ENCODE measurements around the gene LLGL1. TPM values are rescaled to one million over a fixed set of nuclear protein-coding genes. Genes with fewer than 3 reads are reported as not detected.

The LLGL1 gene
- total and polyA plus RNA-seq, 5 donors: 8.6 to 13.9 (median 12.0) TPM

GRCh38 chr17:18217412-18218015 lies 7.9 kb upstream of the LLGL1 start:
- 8% methylated on average over 6 of the region's 6 CpGs for WGBS
- Histone ChIP-seq H3K4me3 (ENCODE audit: low read length) (no peak overlapping the region), H3K9me3 (ENCODE audit: control insufficient read depth, low read length) (no peaks in the 10 kb centered on the region), H3K4me1 (ENCODE audit: control insufficient read depth, insufficient read depth, low read length) (no peaks in the 10 kb centered on the region), H3K27me3 (ENCODE audit: control insufficient read depth, insufficient read depth) (no peaks in the 10 kb centered on the region), H3K27ac (ENCODE audit: low read length) (no peak overlapping the region)
- intact Hi-C loops (cut with DNase I): loop anchor here in 2 of 4 donors (10.0 kb wide), 2 partner anchors 73 to 97 kb away; partner anchors contain the start of genes SMCR8 (in 1 of the 2) and TOP3A (in 1 of the 2)
- ATAC-seq (peak; percentile 81 to 86), DNase-seq (peak; percentile 74 to 90 (median 89))

DNA sequence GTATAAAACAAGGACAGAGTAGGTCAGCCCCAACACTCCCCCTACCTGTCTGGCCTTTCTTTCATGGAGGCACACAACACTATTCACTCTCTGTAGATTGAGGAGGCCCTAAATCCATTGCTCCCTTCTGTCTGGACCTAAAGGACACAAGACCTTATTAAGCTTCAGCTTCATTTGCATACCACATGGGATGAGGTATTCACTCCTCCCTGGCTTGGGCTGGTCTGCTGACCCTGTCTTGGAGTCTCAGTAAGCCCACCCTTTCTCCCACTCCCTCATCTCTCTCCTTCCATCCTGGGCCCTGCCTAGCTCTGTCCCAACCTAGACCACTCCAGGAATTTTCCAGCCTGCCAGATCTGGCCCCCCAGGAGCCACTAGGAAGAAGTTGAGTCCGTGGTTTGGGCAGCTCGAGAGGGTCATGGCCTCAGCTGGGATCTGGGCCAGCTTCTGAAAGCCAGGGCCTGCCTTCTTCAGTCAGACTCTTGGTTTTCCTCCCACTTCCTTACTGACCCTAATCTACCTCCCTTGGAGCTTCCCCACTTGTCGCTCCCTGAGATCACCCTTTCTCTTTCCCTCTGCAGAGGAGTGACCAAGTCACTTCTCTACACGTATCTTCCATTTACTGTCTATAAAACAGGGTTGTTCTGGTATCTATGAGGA lies 6.5 kb upstream of the LLGL1 start:
- DNase-seq (peak; percentile 53 to 86 (median 85)), ATAC-seq (peak; percentile 49 to 62)
- Histone ChIP-seq H3K9me3 (ENCODE audit: control insufficient read depth, low read length) (no peaks in the 10 kb centered on the region), H3K4me1 (ENCODE audit: control insufficient read depth, insufficient read depth, low read length) (no peaks in the 10 kb centered on the region), H3K4me3 (ENCODE audit: low read length) (no peak overlapping the region), H3K27ac (ENCODE audit: low read length) (no peak overlapping the region), H3K27me3 (ENCODE audit: control insufficient read depth, insufficient read depth) (no peaks in the 10 kb centered on the region)
- intact Hi-C loops (cut with DNase I): loop anchor here in 2 of 4 donors (10.0 kb wide), 2 partner anchors 74 to 96 kb away; partner anchors contain the start of genes SMCR8 (in 1 of the 2) and TOP3A (in 1 of the 2)
- 17% methylated on average over 4 of the region's 4 CpGs for WGBS

DNA sequence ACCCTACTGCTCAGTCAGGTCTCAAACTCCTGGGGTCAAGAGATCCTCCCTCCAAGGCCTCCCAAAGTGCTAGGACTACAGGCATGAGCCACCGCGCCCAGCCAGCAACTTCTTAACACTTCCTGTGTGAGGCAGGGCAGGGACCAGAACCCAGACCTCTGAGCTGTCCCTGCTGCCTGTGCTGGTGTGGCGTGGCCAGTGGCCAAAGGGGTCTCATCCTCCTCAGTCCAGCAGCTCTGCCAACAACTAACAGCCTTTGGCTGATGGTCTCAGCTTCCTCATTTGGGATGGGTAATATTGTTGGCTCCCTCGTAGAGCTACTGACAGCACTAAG lies 1.4 kb upstream of the LLGL1 start:
- 86% methylated on average over 4 of the region's 4 CpGs for WGBS
- Histone ChIP-seq H3K4me3 (ENCODE audit: low read length) (no peak overlapping the region), H3K4me1 (ENCODE audit: control insufficient read depth, insufficient read depth, low read length) (no peaks in the 10 kb centered on the region), H3K27ac (ENCODE audit: low read length) (peak overlapping the region; percentile 25), H3K27me3 (ENCODE audit: control insufficient read depth, insufficient read depth) (no peaks in the 10 kb centered on the region), H3K9me3 (ENCODE audit: control insufficient read depth, low read length) (no peaks in the 10 kb centered on the region)
- intact Hi-C loops (cut with DNase I): no loop called here
- DNase-seq (peak in 1 of 3 donors; percentile 67), ATAC-seq (no peak)

- intact Hi-C loops (cut with DNase I): no loop called here
- no peaks in the 10 kb centered on the region for H3K9me3 ChIP-seq (ENCODE audit: control insufficient read depth, low read length)
- DNase-seq (peak; percentile 60 to 81 (median 79)), ATAC-seq (peak; percentile 61 to 67)
- peak overlapping the region; percentile 62 for H3K27ac ChIP-seq (ENCODE audit: low read length)
- 38% methylated on average over 23 of the region's 23 CpGs for WGBS
- no peaks in the 10 kb centered on the region for H3K4me1 ChIP-seq (ENCODE audit: control insufficient read depth, insufficient read depth, low read length)
- H3K27me3 ChIP-seq (ENCODE audit: control insufficient read depth, insufficient read depth): no peaks in the 10 kb centered on the region
- peak overlapping the region; percentile 98 for H3K4me3 ChIP-seq (ENCODE audit: low read length)
These were observed 881 bp upstream of the LLGL1 start for GRCh38 chr17:18224387-18225120.

DNA sequence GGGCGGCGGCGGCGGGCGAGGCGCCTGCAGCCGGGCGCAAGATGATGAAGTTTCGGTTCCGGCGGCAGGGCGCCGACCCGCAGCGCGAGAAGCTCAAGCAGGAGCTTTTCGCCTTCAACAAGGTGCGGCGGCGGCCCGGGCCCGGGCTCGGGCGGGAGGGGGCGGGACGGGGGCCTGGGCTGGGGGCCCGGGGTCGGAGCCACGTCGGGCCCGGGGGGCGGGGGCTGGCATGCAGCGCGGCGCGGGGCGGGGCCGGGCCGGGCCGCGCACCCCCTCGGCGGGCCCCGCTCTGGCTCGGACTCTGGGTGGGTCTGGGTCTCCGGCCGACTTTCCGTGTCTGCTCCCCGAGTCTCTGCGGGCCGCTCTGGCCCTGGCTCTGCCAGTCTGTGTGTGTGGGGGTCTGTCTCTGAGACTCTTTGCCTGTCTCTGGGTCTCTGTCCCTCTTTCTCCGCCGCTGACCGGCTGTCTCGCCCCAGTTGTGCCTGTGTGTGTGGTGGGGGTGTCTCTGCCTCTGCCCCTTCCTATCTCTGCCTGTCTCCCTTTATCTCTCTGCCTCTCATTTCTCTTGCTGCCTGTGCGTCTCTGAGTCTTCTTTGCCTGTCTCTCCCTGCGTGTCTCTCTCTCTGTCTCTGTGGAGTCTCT lies 328 bp downstream of the LLGL1 start:
- no peaks in the 10 kb centered on the region for H3K4me1 ChIP-seq (ENCODE audit: control insufficient read depth, insufficient read depth, low read length)
- intact Hi-C loops (cut with DNase I): no loop called here
- H3K27me3 ChIP-seq (ENCODE audit: control insufficient read depth, insufficient read depth): no peaks in the 10 kb centered on the region
- no peak for DNase-seq
- H3K4me3 ChIP-seq (ENCODE audit: low read length): peak overlapping the region; percentile 98
- no peaks in the 10 kb centered on the region for H3K9me3 ChIP-seq (ENCODE audit: control insufficient read depth, low read length)
- peak in 1 of 2 donors; percentile 3 for ATAC-seq
- under 1% methylated on average over 56 of the region's 57 CpGs for WGBS
- H3K27ac ChIP-seq (ENCODE audit: low read length): no peak overlapping the region

GRCh38 chr17:18226284-18226945 lies 980 bp downstream of the LLGL1 start:
- 22% methylated on average over 16 of the region's 16 CpGs for WGBS
- intact Hi-C loops (cut with DNase I): no loop called here
- ATAC-seq (no peak), DNase-seq (no peak)
- Histone ChIP-seq H3K9me3 (ENCODE audit: control insufficient read depth, low read length) (no peaks in the 10 kb centered on the region), H3K27ac (ENCODE audit: low read length) (no peak overlapping the region), H3K27me3 (ENCODE audit: control insufficient read depth, insufficient read depth) (no peaks in the 10 kb centered on the region), H3K4me3 (ENCODE audit: low read length) (peak overlapping the region; percentile 98), H3K4me1 (ENCODE audit: control insufficient read depth, insufficient read depth, low read length) (no peaks in the 10 kb centered on the region)

DNA sequence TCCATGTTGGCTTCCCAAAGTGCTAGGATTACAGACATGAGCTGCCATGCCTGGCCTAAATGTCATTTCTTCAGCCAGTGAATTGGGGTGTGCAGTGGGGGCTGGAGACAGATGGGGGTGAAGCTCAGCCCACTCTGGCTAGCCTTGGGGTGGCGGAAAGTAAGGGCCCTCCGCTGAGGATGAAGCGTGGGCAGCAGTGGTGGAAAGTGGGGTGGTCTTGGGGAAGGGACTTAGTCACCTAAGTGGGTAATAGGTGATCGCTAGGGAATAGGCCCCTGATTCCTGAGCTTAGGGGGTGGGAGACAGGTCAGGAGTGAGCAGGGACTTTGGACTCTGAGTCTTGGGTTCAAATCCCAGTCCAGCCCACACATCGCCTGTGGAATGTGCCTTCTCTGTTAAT lies 2.2 kb downstream of the LLGL1 start:
- intact Hi-C loops (cut with DNase I): no loop called here
- ATAC-seq: no peak
- H3K27ac ChIP-seq (ENCODE audit: low read length): no peak overlapping the region
- no peak for DNase-seq
- WGBS: 98% methylated on average over 5 of the region's 5 CpGs
- H3K9me3 ChIP-seq (ENCODE audit: control insufficient read depth, low read length): no peaks in the 10 kb centered on the region
- no peaks in the 10 kb centered on the region for H3K4me1 ChIP-seq (ENCODE audit: control insufficient read depth, insufficient read depth, low read length)
- no peak overlapping the region for H3K4me3 ChIP-seq (ENCODE audit: low read length)
- no peaks in the 10 kb centered on the region for H3K27me3 ChIP-seq (ENCODE audit: control insufficient read depth, insufficient read depth)

GRCh38 chr17:18228176-18228682 lies 2.8 kb downstream of the LLGL1 start:
- Histone ChIP-seq H3K4me3 (ENCODE audit: low read length) (no peak overlapping the region), H3K27me3 (ENCODE audit: control insufficient read depth, insufficient read depth) (no peaks in the 10 kb centered on the region), H3K27ac (ENCODE audit: low read length) (no peak overlapping the region), H3K9me3 (ENCODE audit: control insufficient read depth, low read length) (no peaks in the 10 kb centered on the region), H3K4me1 (ENCODE audit: control insufficient read depth, insufficient read depth, low read length) (no peaks in the 10 kb centered on the region)
- ATAC-seq: no peak
- peak in 1 of 3 donors; percentile 38 for DNase-seq
- intact Hi-C loops (cut with DNase I): no loop called here
- WGBS: 87% methylated on average over 10 of the region's 10 CpGs

- 89% methylated on average over 4 of the region's 4 CpGs for WGBS
- H3K27ac ChIP-seq (ENCODE audit: low read length): no peak overlapping the region
- no peak for DNase-seq
- no peak for ATAC-seq
- no peak overlapping the region for H3K4me3 ChIP-seq (ENCODE audit: low read length)
- H3K27me3 ChIP-seq (ENCODE audit: control insufficient read depth, insufficient read depth): no peaks in the 10 kb centered on the region
- intact Hi-C loops (cut with DNase I): no loop called here
- no peaks in the 10 kb centered on the region for H3K4me1 ChIP-seq (ENCODE audit: control insufficient read depth, insufficient read depth, low read length)
- H3K9me3 ChIP-seq (ENCODE audit: control insufficient read depth, low read length): no peaks in the 10 kb centered on the region
These were observed 3.8 kb downstream of the LLGL1 start for GRCh38 chr17:18229254-18229653.

DNA sequence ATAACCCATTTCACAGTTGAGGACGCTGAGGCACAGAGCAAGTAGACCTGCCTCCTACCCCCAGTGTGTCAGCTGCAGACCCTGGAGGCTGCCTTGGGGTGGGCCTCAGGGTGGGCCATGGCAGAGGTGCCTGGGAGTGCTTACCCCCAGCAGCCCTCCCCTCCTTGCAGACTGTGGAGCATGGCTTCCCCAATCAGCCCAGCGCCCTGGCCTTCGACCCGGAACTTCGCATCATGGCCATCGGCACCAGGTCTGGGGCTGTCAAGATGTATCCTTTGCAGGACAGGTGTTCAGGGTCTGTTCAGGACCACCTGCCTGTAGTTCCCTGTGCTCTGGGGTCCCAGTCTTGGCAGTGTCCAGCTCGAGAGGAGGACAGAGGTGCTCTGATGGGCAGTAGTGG lies 4.3 kb downstream of the LLGL1 start:
- peak in 1 of 3 donors; percentile 26 for DNase-seq

More for the DNA sequence above, 4.3 kb downstream of the LLGL1 start:
- intact Hi-C loops (cut with DNase I): no loop called here
- no peaks in the 10 kb centered on the region for H3K9me3 ChIP-seq (ENCODE audit: control insufficient read depth, low read length)
- H3K27ac ChIP-seq (ENCODE audit: low read length): no peak overlapping the region
- 91% methylated on average over 7 of the region's 7 CpGs for WGBS
- no peak overlapping the region for H3K4me3 ChIP-seq (ENCODE audit: low read length)
- H3K27me3 ChIP-seq (ENCODE audit: control insufficient read depth, insufficient read depth): no peaks in the 10 kb centered on the region
- H3K4me1 ChIP-seq (ENCODE audit: control insufficient read depth, insufficient read depth, low read length): no peaks in the 10 kb centered on the region
- no peak for ATAC-seq

Measured in right cardiac atrium (tissue), 5 donors.